Colonic mucosa (tissue), 4 donors: ENCODE results near the gene LSM8. TPM values are rescaled to one million over a fixed set of nuclear protein-coding genes. Genes with fewer than 3 reads are reported as not detected.

Experiments
- DNase-seq: peaks from one replicate; pipeline ENCODE4 v3.0.0-alpha.2; 2020
- H3K27ac ChIP-seq: fragments of 200-600 bp; one replicate; pipeline ENCODE4 v1.8.0; 2021
- H3K27me3 ChIP-seq: fragments of 200-600 bp; one replicate; pipeline ENCODE4 v1.8.0; 2021
- H3K36me3 ChIP-seq: fragments of 200-600 bp; one replicate; pipeline ENCODE4 v1.8.0; 2021
- H3K4me1 ChIP-seq: fragments of 200-600 bp; one replicate; pipeline ENCODE4 v1.8.0; 2021; ENCODE audit warnings: mild to moderate bottlenecking
- H3K4me3 ChIP-seq: fragments of 200-600 bp; one replicate; pipeline ENCODE4 v1.8.0; 2021
- H3K9ac ChIP-seq, 2 donors: one replicate each; pipeline ENCODE4 v1.7.0; 2013; ENCODE audit warnings: control low read depth in 2 of 2, low read depth in 2 of 2, low read length in 2 of 2
- H3K9me3 ChIP-seq: fragments of 200-600 bp; one replicate; pipeline ENCODE4 v1.8.0; 2021
- CTCF ChIP-seq: fragments of 200-600 bp; IDR thresholded peaks from one replicate; pipeline ENCODE4 v1.8.0; 2022; ENCODE audit warnings: antibody characterized with exemption, mild to moderate bottlenecking
- intact Hi-C: fragments of 100-400 bp; cut with DNase I; formaldehyde crosslinking; loops from one replicate; pipeline ENCODE4 v1.14.1; 2022
- total RNA-seq, 2 donors: library from RNA; stranded (reverse); fragmentation: NEBNext Ultra II Directional in 1 of 2; extraction: Animal tissue kit (Norgen Biotek cat#: 25700) in 1 of 2; gene quantifications; one replicate each; pipeline ENCODE4 v1.2.1, GENCODE V29; 2021
- donor health status: healthy.
- donor health status: DM: no; HTN: no; CAD: no.
- donor health status: DM: no; HTN: no; CAD: no.

The LSM8 gene
- total RNA-seq, 2 donors from 2014 or later: 28.0 to 28.4 TPM

DNA sequence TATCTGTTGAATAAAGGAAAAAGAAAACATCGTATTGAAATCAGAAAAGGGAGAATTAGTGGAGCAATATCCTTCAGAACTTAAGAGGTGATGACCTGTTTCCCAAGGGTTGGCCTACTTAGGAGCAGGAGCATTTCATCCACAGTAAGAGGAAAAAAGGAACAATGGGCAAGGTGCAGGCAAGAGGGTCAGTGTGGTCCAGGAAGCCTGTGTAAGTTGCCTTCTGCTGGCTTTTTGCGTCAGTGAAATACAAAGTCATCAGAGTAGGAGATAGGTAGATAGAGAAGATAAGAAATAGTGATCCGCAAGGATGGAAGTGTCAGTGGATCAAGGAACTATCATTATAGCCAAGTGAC is 35.2 kb downstream of the LSM8 start:
- Histone ChIP-seq H3K36me3 (no peaks in the 10 kb centered on the region), H3K27me3 (no peaks in the 10 kb centered on the region), H3K27ac (no peak overlapping the region), H3K4me1 (no peaks in the 10 kb centered on the region), H3K4me3 (no peak overlapping the region), H3K9me3 (no peaks in the 10 kb centered on the region), H3K9ac (no peak overlapping the region)
- DNase-seq: no peak
- TF ChIP-seq CTCF: no peak
- intact Hi-C loops: no loop called here

- no peak for DNase-seq
- Histone ChIP-seq H3K27me3 (no peaks in the 10 kb centered on the region), H3K9ac (no peak overlapping the region), H3K4me3 (no peak overlapping the region), H3K27ac (no peak overlapping the region), H3K9me3 (no peaks in the 10 kb centered on the region), H3K4me1 (no peaks in the 10 kb centered on the region), H3K36me3 (no peaks in the 10 kb centered on the region)
- TF ChIP-seq CTCF: no peak
- intact Hi-C loops: no loop called here
Measured at GRCh38 chr7:118220583-118220982, 36.6 kb downstream of the LSM8 start.

DNA sequence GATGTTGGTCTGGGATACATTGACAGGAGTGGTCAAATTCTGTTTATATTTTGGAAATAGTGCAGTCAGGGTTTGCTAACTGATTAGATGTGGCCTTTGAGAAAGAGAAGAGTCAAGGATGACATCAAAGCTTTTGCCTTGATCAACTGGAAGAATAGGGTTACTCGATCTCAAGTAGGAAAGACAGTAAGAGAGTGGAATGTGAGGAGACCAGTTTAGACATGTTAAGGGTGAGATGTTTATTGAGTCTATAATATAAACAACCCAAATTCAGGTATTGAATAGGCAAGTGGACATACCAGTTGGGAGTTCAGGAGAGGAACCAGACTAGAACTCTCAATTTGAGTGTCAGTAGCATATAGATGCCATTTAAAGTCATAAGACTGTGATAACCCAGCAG is 38.6 kb downstream of the LSM8 start:
- intact Hi-C loops: no loop called here
- Histone ChIP-seq H3K9ac (no peak overlapping the region), H3K36me3 (no peaks in the 10 kb centered on the region), H3K9me3 (no peaks in the 10 kb centered on the region), H3K4me3 (no peak overlapping the region), H3K4me1 (no peaks in the 10 kb centered on the region), H3K27me3 (no peaks in the 10 kb centered on the region), H3K27ac (no peak overlapping the region)
- TF ChIP-seq CTCF: no peak
- no peak for DNase-seq

- intact Hi-C loops: no loop called here
Measured at GRCh38 chr7:118224521-118224920, 40.6 kb downstream of the LSM8 start, which contains the start of gene ANKRD7. TSS of gene ANKRD7 (plus strand) at chr7:118224704. CDS start at chr7:118224831, 127 bp downstream.

DNA sequence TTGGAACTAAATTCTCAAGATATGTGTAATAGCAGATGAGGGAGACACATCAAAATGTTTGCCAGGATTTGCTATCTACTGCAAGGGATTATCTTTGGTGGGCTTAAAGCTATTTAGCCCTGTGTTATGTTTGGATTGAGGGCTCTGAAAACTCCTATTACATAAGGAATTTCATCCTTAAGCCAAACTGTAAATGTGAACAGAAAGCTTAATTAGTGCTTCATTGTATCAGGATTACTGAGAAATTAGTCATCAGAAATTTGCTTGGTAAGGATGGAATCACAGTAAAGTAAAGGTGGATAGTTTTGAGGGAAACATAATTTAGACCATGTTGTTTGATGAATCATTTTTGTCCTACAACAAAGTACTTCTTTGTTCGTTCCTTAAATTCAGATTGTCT is 48.9 kb downstream of the LSM8 start:
- DNase-seq: no peak

More at GRCh38 chr7:118224521-118224920, 40.6 kb downstream of the LSM8 start, which contains the start of gene ANKRD7:
- Histone ChIP-seq H3K9me3 (no peaks in the 10 kb centered on the region), H3K9ac (no peak within 1 kb of the TSS), H3K4me1 (no peaks in the 10 kb centered on the region), H3K27me3 (no peaks in the 10 kb centered on the region), H3K27ac (no peak within 1 kb of the TSS), H3K4me3 (no peak within 1 kb of the TSS), H3K36me3 (no peaks in the 10 kb centered on the region)
- DNase-seq: no peak
- TF ChIP-seq CTCF: no peak

More for the DNA sequence above, 48.9 kb downstream of the LSM8 start:
- no peak for TF ChIP-seq CTCF
- Histone ChIP-seq H3K4me3 (no peak overlapping the region), H3K9me3 (no peaks in the 10 kb centered on the region), H3K4me1 (no peaks in the 10 kb centered on the region), H3K27ac (no peak overlapping the region), H3K36me3 (no peaks in the 10 kb centered on the region), H3K27me3 (no peaks in the 10 kb centered on the region), H3K9ac (no peak overlapping the region)
- intact Hi-C loops: no loop called here
